ENCODE measurements around the gene HMCN2.

The HMCN2 gene

GRCh38 chr9:130240410-130241197 lies 25.0 kb upstream of the HMCN2 start:
- H3K27me3 ChIP-seq (ENCODE audit: control insufficient read depth in 1 of 2, insufficient read depth in 2 of 2, low read length in 2 of 2) = no peaks in the 10 kb centered on the region
- peaks cover 54% of the 10 kb centered on the region for H3K4me1 ChIP-seq (ENCODE audit: insufficient read depth, low read length)
- no peak overlapping the region for H3K9ac ChIP-seq (ENCODE audit: low read length)
- peak overlapping the region; percentile 3 for H3K27ac ChIP-seq (ENCODE audit: low read depth, low read length)
- H3K9me3 ChIP-seq (ENCODE audit: low read length) = no peaks in the 10 kb centered on the region
- no peak overlapping the region for H3K4me3 ChIP-seq (ENCODE audit: low read depth in 1 of 2, low read length in 2 of 2)
- H3K36me3 ChIP-seq (ENCODE audit: insufficient read depth, low read length) = no peaks in the 10 kb centered on the region

DNA sequence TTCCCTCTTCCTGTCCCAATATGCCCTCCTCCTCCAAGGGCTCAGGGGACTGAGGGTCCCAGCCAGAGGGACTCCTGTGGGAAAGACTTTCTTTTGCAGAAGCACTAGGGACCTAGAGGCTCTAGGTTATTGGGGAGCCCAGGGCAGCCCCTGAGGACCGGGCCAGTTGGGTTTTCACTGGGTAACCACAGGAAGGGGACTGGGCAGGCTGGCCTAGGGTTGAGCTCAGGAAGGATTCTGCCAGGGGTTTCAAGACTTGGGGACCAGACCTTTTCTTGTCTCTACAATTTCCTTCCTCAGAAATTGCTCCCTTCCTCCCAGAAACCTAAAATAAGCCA lies 24.4 kb upstream of the HMCN2 start:
- Histone ChIP-seq H3K4me3 (ENCODE audit: low read depth in 1 of 2, low read length in 2 of 2) (no peak overlapping the region), H3K9ac (ENCODE audit: low read length) (no peak overlapping the region), H3K36me3 (ENCODE audit: insufficient read depth, low read length) (no peaks in the 10 kb centered on the region), H3K27me3 (ENCODE audit: control insufficient read depth in 1 of 2, insufficient read depth in 2 of 2, low read length in 2 of 2) (no peaks in the 10 kb centered on the region), H3K4me1 (ENCODE audit: insufficient read depth, low read length) (peaks cover 48% of the 10 kb centered on the region), H3K27ac (ENCODE audit: low read depth, low read length) (no peak overlapping the region), H3K9me3 (ENCODE audit: low read length) (no peaks in the 10 kb centered on the region)

- Histone ChIP-seq H3K9ac (ENCODE audit: low read length) (no peak overlapping the region), H3K27ac (ENCODE audit: low read depth, low read length) (no peak overlapping the region), H3K36me3 (ENCODE audit: insufficient read depth, low read length) (no peaks in the 10 kb centered on the region), H3K27me3 (ENCODE audit: control insufficient read depth in 1 of 2, insufficient read depth in 2 of 2, low read length in 2 of 2) (no peaks in the 10 kb centered on the region), H3K9me3 (ENCODE audit: low read length) (no peaks in the 10 kb centered on the region), H3K4me3 (ENCODE audit: low read depth in 1 of 2, low read length in 2 of 2) (peak overlapping the region in 1 of 2 donors; percentile 38), H3K4me1 (ENCODE audit: insufficient read depth, low read length) (peaks cover 37% of the 10 kb centered on the region)
These were observed 23.1 kb upstream of the HMCN2 start for GRCh38 chr9:130242270-130243014.

- H3K9me3 ChIP-seq (ENCODE audit: low read length) = no peaks in the 10 kb centered on the region
- H3K27me3 ChIP-seq (ENCODE audit: control insufficient read depth in 1 of 2, insufficient read depth in 2 of 2, low read length in 2 of 2) = no peaks in the 10 kb centered on the region
- H3K4me3 ChIP-seq (ENCODE audit: low read depth in 1 of 2, low read length in 2 of 2) = peak overlapping the region; percentile 11 to 38
- H3K4me1 ChIP-seq (ENCODE audit: insufficient read depth, low read length) = peaks cover 29% of the 10 kb centered on the region
- H3K9ac ChIP-seq (ENCODE audit: low read length) = no peak overlapping the region
- H3K27ac ChIP-seq (ENCODE audit: low read depth, low read length) = no peak overlapping the region
- H3K36me3 ChIP-seq (ENCODE audit: insufficient read depth, low read length) = no peaks in the 10 kb centered on the region
These were observed 22.3 kb upstream of the HMCN2 start for GRCh38 chr9:130243015-130243881.

DNA sequence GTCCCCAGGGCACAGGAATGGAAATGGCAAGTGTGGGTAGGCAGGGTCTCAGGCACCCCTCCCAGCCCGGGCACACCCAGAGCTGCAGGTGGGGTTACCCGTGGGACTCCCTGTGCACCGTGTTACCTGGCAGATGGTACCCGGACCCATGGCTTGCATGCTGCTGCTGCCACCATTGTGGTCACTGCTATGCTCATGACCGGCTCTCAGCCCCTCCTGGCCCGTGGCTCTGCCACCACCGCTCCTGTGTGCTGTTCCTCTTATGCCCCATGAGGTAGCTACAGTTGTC lies 21.7 kb upstream of the HMCN2 start:
- H3K9ac ChIP-seq (ENCODE audit: low read length) = no peak overlapping the region
- H3K9me3 ChIP-seq (ENCODE audit: low read length) = no peaks in the 10 kb centered on the region
- no peak overlapping the region for H3K27ac ChIP-seq (ENCODE audit: low read depth, low read length)
- H3K27me3 ChIP-seq (ENCODE audit: control insufficient read depth in 1 of 2, insufficient read depth in 2 of 2, low read length in 2 of 2) = no peaks in the 10 kb centered on the region
- no peak overlapping the region for H3K4me3 ChIP-seq (ENCODE audit: low read depth in 1 of 2, low read length in 2 of 2)
- peaks cover 23% of the 10 kb centered on the region for H3K4me1 ChIP-seq (ENCODE audit: insufficient read depth, low read length)
- H3K36me3 ChIP-seq (ENCODE audit: insufficient read depth, low read length) = no peaks in the 10 kb centered on the region

DNA sequence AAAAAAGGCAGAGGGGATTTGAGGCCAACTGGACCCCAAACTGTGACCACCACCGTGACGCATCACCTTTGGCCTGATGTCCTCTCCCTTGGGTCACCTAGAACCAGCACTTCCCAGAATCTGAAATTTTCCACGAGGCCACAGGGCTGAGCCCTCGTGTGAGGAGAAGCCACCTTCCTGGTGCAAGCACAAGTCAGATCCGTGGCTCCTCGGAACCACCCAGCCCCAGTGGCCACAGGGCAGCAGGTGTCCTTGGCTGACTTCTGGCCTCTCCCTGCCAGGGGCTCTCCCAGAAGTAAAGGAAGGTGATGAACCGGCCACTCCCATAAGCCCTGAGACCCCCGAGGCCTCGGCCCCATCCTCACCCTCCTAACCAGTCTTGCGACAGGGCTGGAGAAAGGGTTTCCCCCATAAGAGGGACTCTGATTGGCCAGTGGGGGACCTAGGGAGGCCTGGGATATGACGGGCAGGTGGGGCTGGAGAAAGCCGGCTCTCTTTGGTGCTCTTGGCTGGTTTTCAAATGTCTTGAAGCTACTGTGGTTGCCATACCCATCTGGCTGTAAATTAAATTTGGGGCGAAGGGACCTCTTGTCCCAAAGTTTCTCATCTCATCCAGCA lies 20.9 kb upstream of the HMCN2 start:
- peaks cover 22% of the 10 kb centered on the region for H3K4me1 ChIP-seq (ENCODE audit: insufficient read depth, low read length)
- no peaks in the 10 kb centered on the region for H3K27me3 ChIP-seq (ENCODE audit: control insufficient read depth in 1 of 2, insufficient read depth in 2 of 2, low read length in 2 of 2)
- no peak overlapping the region for H3K27ac ChIP-seq (ENCODE audit: low read depth, low read length)
- no peak overlapping the region for H3K9ac ChIP-seq (ENCODE audit: low read length)
- no peak overlapping the region for H3K4me3 ChIP-seq (ENCODE audit: low read depth in 1 of 2, low read length in 2 of 2)
- no peaks in the 10 kb centered on the region for H3K36me3 ChIP-seq (ENCODE audit: insufficient read depth, low read length)
- H3K9me3 ChIP-seq (ENCODE audit: low read length) = no peaks in the 10 kb centered on the region

- Histone ChIP-seq H3K9me3 (ENCODE audit: low read length) (no peaks in the 10 kb centered on the region), H3K4me3 (ENCODE audit: low read depth in 1 of 2, low read length in 2 of 2) (no peak overlapping the region), H3K4me1 (ENCODE audit: insufficient read depth, low read length) (peaks cover 14% of the 10 kb centered on the region), H3K9ac (ENCODE audit: low read length) (no peak overlapping the region), H3K27me3 (ENCODE audit: control insufficient read depth in 1 of 2, insufficient read depth in 2 of 2, low read length in 2 of 2) (no peaks in the 10 kb centered on the region), H3K36me3 (ENCODE audit: insufficient read depth, low read length) (no peaks in the 10 kb centered on the region), H3K27ac (ENCODE audit: low read depth, low read length) (no peak overlapping the region)
These were observed 20.1 kb upstream of the HMCN2 start for GRCh38 chr9:130245474-130245873.

DNA sequence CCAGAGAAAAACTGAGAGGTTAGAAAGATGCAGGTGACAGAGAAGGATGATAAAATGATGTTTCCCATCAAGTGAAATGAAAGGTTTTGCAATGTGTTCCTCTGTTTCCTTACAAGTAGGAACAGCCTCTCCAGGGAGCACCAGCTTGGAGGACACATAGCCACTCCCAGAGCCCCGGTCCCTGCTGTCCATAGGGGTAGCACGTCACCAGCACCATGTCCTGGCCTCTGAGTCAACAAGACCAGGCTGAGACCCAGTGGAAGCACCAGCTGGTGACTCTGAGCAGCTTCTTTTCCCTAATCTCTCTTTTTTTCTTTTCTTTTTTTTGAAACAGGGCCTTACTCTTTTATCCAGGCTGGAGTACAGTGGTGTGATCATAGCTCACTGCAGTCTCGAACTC lies 19.4 kb upstream of the HMCN2 start:
- Histone ChIP-seq H3K27me3 (ENCODE audit: control insufficient read depth in 1 of 2, insufficient read depth in 2 of 2, low read length in 2 of 2) (no peaks in the 10 kb centered on the region), H3K27ac (ENCODE audit: low read depth, low read length) (no peak overlapping the region), H3K9ac (ENCODE audit: low read length) (no peak overlapping the region), H3K4me1 (ENCODE audit: insufficient read depth, low read length) (peaks cover 11% of the 10 kb centered on the region), H3K36me3 (ENCODE audit: insufficient read depth, low read length) (no peaks in the 10 kb centered on the region), H3K4me3 (ENCODE audit: low read depth in 1 of 2, low read length in 2 of 2) (no peak overlapping the region), H3K9me3 (ENCODE audit: low read length) (no peaks in the 10 kb centered on the region)

DNA sequence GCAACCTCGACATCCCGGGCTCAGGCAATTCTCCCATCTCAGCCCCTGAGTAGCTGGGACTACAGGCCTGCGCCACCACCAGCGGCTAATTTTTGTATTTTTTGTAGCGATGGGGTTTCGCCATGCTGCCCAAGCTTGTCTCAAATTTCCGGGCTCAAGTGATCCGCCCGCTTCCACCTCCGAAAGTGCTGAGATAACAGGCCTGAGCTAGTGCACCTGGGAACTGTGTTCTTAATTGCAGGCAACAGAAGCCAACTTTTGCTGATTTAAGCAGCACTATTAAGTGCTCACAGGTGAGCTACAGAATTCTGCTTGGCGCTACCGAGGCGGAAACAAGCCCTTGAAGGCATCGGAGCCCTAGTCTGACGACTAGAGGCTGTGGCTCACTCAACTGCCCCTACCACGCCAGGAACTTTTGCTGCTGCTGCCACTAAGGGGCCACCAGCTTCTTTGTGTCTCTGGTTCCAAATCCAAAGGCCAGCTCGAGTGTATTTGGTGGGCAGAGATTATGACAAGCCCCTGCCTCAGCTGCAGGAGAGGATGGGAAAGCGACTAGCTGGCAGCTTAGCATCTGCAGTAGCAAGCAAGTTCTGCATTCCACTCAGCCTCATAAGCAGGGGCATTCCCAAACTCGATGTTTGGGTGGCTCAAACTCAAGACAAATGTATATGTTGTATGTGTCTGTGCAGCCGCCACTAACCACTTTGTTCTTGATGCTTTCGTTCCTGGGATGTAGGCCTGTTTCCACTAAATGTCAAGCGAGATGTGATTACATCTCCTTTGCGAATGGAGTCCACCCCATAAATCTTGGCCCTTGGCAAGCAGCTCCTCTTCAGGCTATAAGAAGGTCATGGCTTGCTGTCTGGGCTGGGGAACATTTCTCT lies 10.6 kb upstream of the HMCN2 start:
- Histone ChIP-seq H3K27me3 (ENCODE audit: control insufficient read depth in 1 of 2, insufficient read depth in 2 of 2, low read length in 2 of 2) (no peaks in the 10 kb centered on the region), H3K4me1 (ENCODE audit: insufficient read depth, low read length) (peaks cover 3% of the 10 kb centered on the region), H3K36me3 (ENCODE audit: insufficient read depth, low read length) (no peaks in the 10 kb centered on the region), H3K27ac (ENCODE audit: low read depth, low read length) (no peak overlapping the region), H3K4me3 (ENCODE audit: low read depth in 1 of 2, low read length in 2 of 2) (no peak overlapping the region), H3K9me3 (ENCODE audit: low read length) (no peaks in the 10 kb centered on the region), H3K9ac (ENCODE audit: low read length) (no peak overlapping the region)

DNA sequence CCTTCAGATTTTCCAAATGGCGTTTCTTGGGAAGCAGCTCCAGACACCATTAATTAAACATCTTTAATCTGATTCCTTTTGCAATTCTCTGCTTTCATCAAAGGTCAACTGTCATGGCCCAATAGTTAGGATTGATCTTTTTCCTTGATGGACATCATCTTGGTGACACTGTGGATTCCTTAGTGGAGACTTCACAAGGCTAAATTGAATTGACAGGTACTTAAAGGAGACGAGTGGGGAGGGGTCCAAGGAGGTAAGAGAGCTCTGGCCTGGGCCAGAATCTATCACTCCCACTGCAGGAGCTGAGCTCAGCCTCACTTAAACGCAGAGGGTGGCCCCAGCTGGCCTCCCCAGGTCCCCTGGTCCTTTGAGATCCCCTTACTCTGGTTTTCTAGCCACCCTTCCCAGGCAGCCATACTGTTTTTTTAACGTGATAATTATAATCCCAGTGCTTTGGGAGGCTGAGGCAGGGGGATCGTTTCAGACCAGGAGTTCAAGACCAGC lies 9.9 kb upstream of the HMCN2 start:
- Histone ChIP-seq H3K4me3 (ENCODE audit: low read depth in 1 of 2, low read length in 2 of 2) (no peak overlapping the region), H3K9ac (ENCODE audit: low read length) (no peak overlapping the region), H3K4me1 (ENCODE audit: insufficient read depth, low read length) (peaks cover 8% of the 10 kb centered on the region), H3K27me3 (ENCODE audit: control insufficient read depth in 1 of 2, insufficient read depth in 2 of 2, low read length in 2 of 2) (no peaks in the 10 kb centered on the region), H3K9me3 (ENCODE audit: low read length) (no peaks in the 10 kb centered on the region), H3K27ac (ENCODE audit: low read depth, low read length) (no peak overlapping the region), H3K36me3 (ENCODE audit: insufficient read depth, low read length) (no peaks in the 10 kb centered on the region)

Data from muscle layer of colon (tissue), 2 donors.